Gastrocnemius medialis (tissue), 4 donors: ENCODE results near the gene HES7. TPM values are rescaled to one million over a fixed set of nuclear protein-coding genes. Genes with fewer than 3 reads are reported as not detected.

ENCODE experiments used
- ATAC-seq, 2 donors: fragments of 150-250 bp; one replicate each; pipeline ENCODE4 v1.9.1; 2016
- DNase-seq, 2 donors: peaks; one replicate each; pipeline ENCODE4 v3.0.0-alpha.2; 2019
- H3K27ac ChIP-seq, 4 donors: fragments of 200-600 bp; sonication (generic); 1 replicate in 1 of 4; 2 replicates in 3 of 4; pipeline ENCODE4 v1.5.1; 2016 to 2018; ENCODE audit warnings: mild to moderate bottlenecking in 2 of 4, moderate library complexity in 1 of 4
- H3K27me3 ChIP-seq, 3 donors: fragments of 200-600 bp; sonication (generic) in 2 of 3; 1 replicate in 1 of 3; 2 replicates in 2 of 3; pipeline versions ENCODE4 v1.5.1 to v1.6.0; 2016 to 2019; ENCODE audit warnings: mild to moderate bottlenecking in 1 of 3, moderate library complexity in 1 of 3
- H3K36me3 ChIP-seq, 2 donors: fragments of 200-600 bp; sonication (generic) in 1 of 2; one replicate each; pipeline ENCODE4 v1.5.1; 2017 to 2018
- H3K4me1 ChIP-seq, 2 donors: fragments of 200-600 bp; sonication (generic) in 1 of 2; one replicate each; pipeline ENCODE4 v1.5.1; 2016 to 2017; ENCODE audit warnings: mild to moderate bottlenecking in 2 of 2
- H3K4me3 ChIP-seq, 4 donors: fragments of 200-600 bp; sonication (generic) in 3 of 4; 1 replicate in 1 of 4; 2 replicates in 3 of 4; pipeline ENCODE4 v1.5.1; 2016 to 2019; ENCODE audit warnings: mild to moderate bottlenecking in 2 of 4
- H3K9me3 ChIP-seq, 3 donors: fragments of 200-600 bp; sonication (generic) in 2 of 3; 1 replicate in 1 of 3; 2 replicates in 2 of 3; pipeline ENCODE4 v1.5.1; 2016 to 2019
- CTCF ChIP-seq, 5 experiments: fragments of 450-650 bp in 3 of 5; fragments of 200-600 bp in 2 of 5; sonication (generic) in 2 of 5; IDR thresholded peaks in 4 of 5; conservative IDR thresholded peaks in 1 of 5; 1 replicate in 4 of 5; 2 replicates in 1 of 5; pipeline ENCODE4 v1.5.1; 2016 to 2019; ENCODE audit warnings: antibody characterized with exemption in 5 of 5, mild to moderate bottlenecking in 3 of 5, moderate library complexity in 3 of 5
- POLR2A ChIP-seq, 2 donors: fragments of 450-650 bp; IDR thresholded peaks; one replicate each; pipeline ENCODE4 v1.6.1; 2017; ENCODE audit warnings: antibody characterized with exemption in 2 of 2, mild to moderate bottlenecking in 2 of 2, moderate library complexity in 2 of 2
- in situ Hi-C, 4 donors: fragments of 200-750 bp; cut with MboI; loops; one replicate each; pipeline versions ENCODE4 v1.15.0 to v1.8.0; 2017; ENCODE audit warnings: low sequenced_read_pairs in 4 of 4
- intact Hi-C: fragments of 100-400 bp; cut with DNase I; formaldehyde crosslinking; loops from one replicate; pipeline ENCODE4 v1.15.1; 2023; ENCODE audit warnings: low total_unique reads
- total RNA-seq, 4 donors: library from RNA; depleted of rRNA; stranded (reverse); fragments of >200 nt; gene quantifications; one replicate each; pipeline versions ENCODE4 v1.1.0 to v1.2.3, GENCODE V29; 2016

HES7 gene
- total RNA-seq, 4 donors from 2014 or later = not detected

GRCh38 chr17:8155231-8155995 is 31.5 kb upstream of the HES7 start:
- Histone ChIP-seq H3K4me1 (peaks cover 30 to 35% of the 10 kb centered on the region in 2 donors), H3K9me3 (no peaks in the 10 kb centered on the region), H3K27me3 (no peaks in the 10 kb centered on the region), H3K4me3 (peak overlapping the region; percentile 96 to 97 (median 96)), H3K27ac (peak overlapping the region; percentile 98 to 100 (median 100)), H3K36me3 (peaks cover 0 to 27% of the 10 kb centered on the region in 2 donors)
- DNase-seq (peak in 1 of 2 donors; percentile 74), ATAC-seq (no peak)
- in situ Hi-C loops = no loop called here
- intact Hi-C loops = loop anchor here (2.0 to 10.0 kb wide), 2 partner anchors 581 to 673 kb away; partner anchors contain the start of gene CD68
- TF ChIP-seq CTCF (IDR thresholded peaks at IDR 0.05 in 4 of 5, conservative IDR thresholded peaks at IDR 0.05 in 1 of 5) (no peak), POLR2A (IDR thresholded peaks at IDR 0.05) (no peak)

GRCh38 chr17:8154608-8155155 is 30.8 kb upstream of the HES7 start:
- in situ Hi-C loops = loop anchor here in 1 of 4 donors (5.0 kb wide), 1 partner anchor 312 kb away; no protein-coding TSS in a partner anchor
- intact Hi-C loops = loop anchor here (2.0 to 10.0 kb wide), 5 partner anchors 312 to 912 kb away; partner anchors contain the start of genes CD68, GABARAP and SLC2A4
- no peak for ATAC-seq
- Histone ChIP-seq H3K27ac (peak overlapping the region; percentile 98 to 100 (median 100)), H3K4me1 (peaks cover 37 to 42% of the 10 kb centered on the region in 2 donors), H3K36me3 (peaks cover 0 to 33% of the 10 kb centered on the region in 2 donors), H3K27me3 (no peaks in the 10 kb centered on the region), H3K4me3 (peak overlapping the region; percentile 96 to 97 (median 96)), H3K9me3 (no peaks in the 10 kb centered on the region)
- DNase-seq = no peak
- TF ChIP-seq POLR2A (IDR thresholded peaks at IDR 0.05) = peak in 1 of 2 donors; percentile 32
- TF ChIP-seq CTCF (IDR thresholded peaks at IDR 0.05 in 4 of 5, conservative IDR thresholded peaks at IDR 0.05 in 1 of 5) = no peak

- ATAC-seq (peak; percentile 28 to 29), DNase-seq (peak; percentile 99 to 100)
- TF ChIP-seq CTCF (IDR thresholded peaks at IDR 0.05 in 4 of 5, conservative IDR thresholded peaks at IDR 0.05 in 1 of 5) = no peak
- peak; percentile 70 to 95 for TF ChIP-seq POLR2A (IDR thresholded peaks at IDR 0.05)
- in situ Hi-C loops (loop anchor here in 1 of 4 donors (5.0 kb wide), 1 partner anchor 312 kb away; no protein-coding TSS in a partner anchor), intact Hi-C loops (loop anchor here (2.0 to 10.0 kb wide), 5 partner anchors 312 to 912 kb away; partner anchors contain the start of genes CD68, GABARAP and SLC2A4)
- peaks cover 42 to 48% of the 10 kb centered on the region in 2 donors for H3K4me1 ChIP-seq
- peak overlapping the region; percentile 98 to 100 (median 100) for H3K27ac ChIP-seq
- H3K27me3 ChIP-seq = no peaks in the 10 kb centered on the region
- no peaks in the 10 kb centered on the region for H3K9me3 ChIP-seq
- peak overlapping the region; percentile 96 to 97 (median 96) for H3K4me3 ChIP-seq
- peaks cover 0 to 33% of the 10 kb centered on the region in 2 donors for H3K36me3 ChIP-seq
Observed at GRCh38 chr17:8153957-8154607, 30.2 kb upstream of the HES7 start.

GRCh38 chr17:8153525-8153956 is 29.6 kb upstream of the HES7 start:
- in situ Hi-C loops = loop anchor here in 1 of 4 donors (5.0 kb wide), 1 partner anchor 311 kb away; no protein-coding TSS in a partner anchor
- DNase-seq = peak; percentile 78 to 86
- intact Hi-C loops = loop anchor here (5.0 to 10.0 kb wide), 4 partner anchors 311 to 911 kb away; partner anchors contain the start of genes CD68, GABARAP and SLC2A4

More at GRCh38 chr17:8153525-8153956, 29.6 kb upstream of the HES7 start:
- peak; percentile 5 to 7 for ATAC-seq
- Histone ChIP-seq H3K27me3 (no peaks in the 10 kb centered on the region), H3K36me3 (peaks cover 0 to 38% of the 10 kb centered on the region in 2 donors), H3K9me3 (no peaks in the 10 kb centered on the region), H3K27ac (peak overlapping the region; percentile 98 to 100 (median 100)), H3K4me1 (peaks cover 41 to 52% of the 10 kb centered on the region in 2 donors), H3K4me3 (peak overlapping the region; percentile 69 to 97 (median 84))
- TF ChIP-seq POLR2A (IDR thresholded peaks at IDR 0.05) (peak in 1 of 2 donors; percentile 47), CTCF (IDR thresholded peaks at IDR 0.05 in 4 of 5, conservative IDR thresholded peaks at IDR 0.05 in 1 of 5) (no peak)
